GM21381 (cell line): Measurements from ENCODE around the gene NECAB3.
"Not testable (repeated sequence)": the region's sequence is repeated elsewhere in the genome, so short reads cannot be mapped to it uniquely, and the experiment has no call there.

ENCODE experiments used
- ATAC-seq: cut with Tn5 transposase; IDR thresholded peaks from one replicate; pipeline ENCODE4 v1.9.1; 2021; ENCODE audit warnings: mild to moderate bottlenecking, moderate library complexity; ENCODE audit not compliant: unreplicated experiment

The NECAB3 gene

DNA sequence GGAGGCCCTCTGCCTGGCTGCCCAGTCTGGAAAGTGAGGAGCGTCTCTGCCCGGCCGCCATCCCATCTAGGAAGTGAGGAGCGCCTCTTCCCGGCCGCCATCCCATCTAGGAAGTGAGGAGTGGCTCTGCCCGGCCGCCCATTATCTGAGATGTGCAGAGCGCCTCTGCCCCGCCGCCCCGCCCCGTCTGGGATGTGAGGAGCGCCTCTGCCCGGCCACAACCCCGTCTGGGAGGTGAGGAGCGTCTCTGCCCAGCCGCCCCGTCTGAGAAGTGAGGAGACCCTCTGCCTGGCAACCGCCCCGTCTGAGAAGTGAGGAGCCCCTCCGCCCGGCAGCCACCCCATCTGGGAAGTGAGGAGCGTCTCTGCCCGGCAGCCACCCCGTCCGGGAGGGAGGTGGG, 24.7 kb upstream of the NECAB3 start:
- not testable (repeated sequence) for ATAC-seq

DNA sequence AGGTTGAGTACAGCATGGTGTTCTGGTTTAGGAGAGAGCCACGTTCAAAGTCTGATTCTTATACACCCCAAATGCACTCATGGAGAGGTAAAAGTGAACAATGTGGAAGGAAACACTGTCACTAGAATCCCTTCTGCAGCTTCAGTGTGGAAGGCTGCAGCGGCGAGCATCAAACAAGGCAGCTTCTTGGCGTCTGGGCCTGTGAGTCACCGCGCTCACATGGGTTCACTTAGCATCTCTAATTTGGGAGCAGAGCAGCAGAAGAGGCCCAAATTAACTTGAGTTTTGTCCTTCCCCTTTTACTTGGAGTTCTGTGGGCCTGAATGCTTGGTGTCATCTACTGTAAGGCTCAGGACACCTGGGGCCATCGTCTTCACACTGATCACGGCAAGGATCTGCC, 22.9 kb upstream of the NECAB3 start:
- no peak for ATAC-seq

DNA sequence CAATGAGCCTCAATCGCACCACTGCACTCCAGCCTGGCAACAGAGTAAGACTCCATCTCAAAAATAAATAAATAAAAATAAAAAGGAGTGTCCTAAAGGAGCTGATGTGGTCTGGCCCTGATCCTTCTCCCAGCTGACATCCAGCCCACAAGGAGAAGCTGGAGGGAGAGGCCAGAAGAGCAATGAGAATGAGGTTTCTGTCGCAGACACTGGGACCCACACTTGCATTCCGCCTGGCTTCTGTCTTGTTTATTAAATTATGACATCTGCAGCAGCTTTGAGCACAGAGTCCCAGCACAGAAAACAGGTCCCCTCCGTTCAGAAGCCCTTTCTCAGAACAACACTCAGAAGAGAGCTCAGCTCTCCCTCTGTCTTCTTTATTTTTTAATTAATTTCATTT, 22.2 kb upstream of the NECAB3 start:
- no peak for ATAC-seq

DNA sequence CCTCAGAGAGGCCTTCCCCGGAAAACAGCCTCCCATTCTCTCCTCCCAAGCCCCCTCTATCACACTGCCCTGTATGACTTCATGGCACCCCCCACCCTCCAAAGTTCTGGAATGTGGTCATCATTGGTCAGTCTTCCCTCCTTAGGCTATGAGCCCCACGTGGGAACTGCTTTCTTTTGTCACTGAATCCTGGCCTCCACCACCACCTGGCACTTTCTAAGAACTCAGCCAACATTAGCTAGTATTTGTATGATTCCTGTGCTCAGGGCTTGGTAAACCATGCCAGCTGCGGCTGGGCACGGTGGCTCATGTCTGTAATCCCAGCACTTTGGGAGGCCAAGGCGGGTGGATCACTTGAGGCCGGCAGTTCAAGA, 20.4 kb upstream of the NECAB3 start:
- ATAC-seq: no peak

DNA sequence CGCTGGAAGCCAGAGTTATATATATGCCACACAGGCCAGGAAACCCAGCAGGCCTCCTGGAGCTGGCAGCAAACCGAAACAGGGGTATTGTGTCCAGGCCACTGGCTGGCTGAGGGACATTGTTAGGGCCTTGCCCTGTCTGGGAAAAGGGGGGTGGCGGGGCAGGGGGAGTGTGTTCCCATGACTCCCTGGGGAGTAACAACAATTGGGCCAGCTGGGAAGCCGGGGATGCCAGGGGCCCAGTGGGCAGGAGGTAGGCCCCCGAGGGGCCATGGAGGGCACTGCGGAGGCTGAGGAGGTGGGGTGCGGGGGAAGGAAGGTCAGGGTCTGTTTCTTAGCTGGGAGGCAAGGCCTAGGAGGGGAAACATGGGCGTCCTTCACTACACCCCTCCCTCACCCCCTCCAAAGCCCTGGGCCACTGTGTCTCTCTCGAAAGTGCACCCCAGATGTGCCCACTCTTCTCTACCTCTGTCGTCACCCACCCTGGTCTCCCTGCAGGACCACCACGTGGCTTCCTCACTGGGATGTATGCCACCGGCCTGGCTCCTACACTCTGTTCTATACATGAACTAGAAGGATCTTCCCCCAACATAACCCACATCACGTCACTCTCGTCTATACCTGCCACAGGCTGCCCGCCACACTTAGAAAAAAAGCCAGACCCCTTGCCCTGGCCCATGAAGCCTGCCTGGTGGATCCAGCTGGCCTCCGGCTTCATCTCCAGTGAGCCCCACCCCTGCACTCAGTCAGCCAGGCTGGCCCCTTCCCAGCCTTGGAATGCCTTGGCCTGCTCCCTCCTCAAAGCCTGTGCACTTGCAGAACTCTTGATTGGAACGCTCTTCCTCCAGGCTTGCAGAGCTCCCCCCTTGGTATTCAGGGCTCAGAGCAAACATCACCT, 19.8 kb upstream of the NECAB3 start:
- no peak for ATAC-seq

DNA sequence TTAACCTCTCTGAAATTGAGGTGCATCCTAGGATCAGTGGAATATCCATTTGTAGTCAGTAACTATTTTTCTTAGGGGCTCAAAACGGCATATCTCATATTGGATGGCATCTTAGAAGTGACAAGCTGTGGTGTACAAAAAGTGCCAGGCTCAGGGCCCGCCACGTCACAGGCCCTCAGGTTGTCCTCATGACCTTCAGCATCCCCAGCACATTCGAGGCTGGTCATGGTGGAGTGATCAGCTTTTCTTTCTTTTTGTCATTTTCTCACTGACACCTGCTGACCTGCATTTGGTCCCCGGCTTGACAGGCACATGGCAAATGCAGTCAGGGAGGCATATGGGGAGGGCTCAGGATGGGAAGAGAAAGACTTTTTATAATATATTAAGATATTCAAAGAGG, 19.1 kb upstream of the NECAB3 start:
- ATAC-seq: no peak

DNA sequence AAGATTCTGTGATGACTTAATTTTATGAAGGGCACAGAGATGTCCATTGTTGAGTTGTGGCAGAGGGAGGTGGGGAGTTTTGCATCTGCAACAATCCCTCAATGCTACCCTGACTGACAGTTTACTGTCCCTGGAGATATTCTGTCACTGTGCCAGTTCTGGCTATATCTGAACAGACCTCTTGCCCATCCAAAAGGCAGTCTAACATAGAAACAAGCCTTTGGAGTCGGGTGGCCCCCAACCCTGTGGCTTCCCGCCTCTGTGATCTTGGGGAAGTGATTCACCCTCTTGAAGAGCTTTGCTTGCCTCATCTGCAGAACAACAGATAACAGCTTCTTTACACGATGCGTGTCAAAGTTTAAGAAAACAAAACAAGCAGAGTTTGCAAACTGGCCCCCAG, 15.7 kb upstream of the NECAB3 start:
- no peak for ATAC-seq

DNA sequence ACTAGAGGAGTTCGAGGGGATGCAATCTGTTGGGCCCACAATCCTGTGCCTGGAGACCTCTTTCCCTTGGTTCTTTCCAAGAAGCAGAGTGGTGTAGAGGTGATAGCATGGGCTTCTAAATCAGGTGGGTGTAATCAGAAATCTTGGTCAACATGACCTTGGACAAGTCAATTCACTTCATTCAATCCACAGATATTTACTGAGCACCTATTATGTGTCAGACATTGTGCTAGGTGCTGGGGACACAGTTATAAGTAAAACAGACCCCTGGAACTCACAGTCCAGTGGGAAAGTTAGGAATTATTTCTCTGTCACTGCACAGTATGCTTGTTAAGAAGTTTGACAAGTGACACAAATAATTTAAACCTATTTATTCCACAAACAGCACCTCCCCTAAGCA, 15.3 kb upstream of the NECAB3 start:
- no peak for ATAC-seq

DNA sequence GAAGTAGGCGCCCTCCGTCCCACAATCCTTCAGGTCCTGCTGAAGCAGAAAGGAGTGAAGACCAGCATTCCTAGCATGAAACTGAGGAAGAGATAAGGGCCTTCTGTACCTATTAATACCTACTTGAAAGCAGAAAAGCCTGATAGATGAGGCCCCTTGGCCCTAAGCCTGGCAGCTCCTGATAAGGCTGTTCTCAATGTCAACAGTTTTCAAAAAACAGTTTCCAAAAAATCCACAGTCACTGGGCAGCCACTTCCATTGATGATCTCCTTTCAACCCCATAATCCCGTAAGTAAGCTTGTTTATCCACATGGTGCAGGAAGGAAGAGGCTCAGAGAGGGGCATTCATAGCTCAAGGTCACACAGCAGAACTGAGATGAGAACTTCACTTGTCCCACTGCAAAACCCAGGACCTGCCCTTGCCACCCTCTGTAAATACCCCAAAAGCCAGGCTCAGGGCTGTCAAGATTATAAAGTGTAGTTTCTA, 14.8 kb upstream of the NECAB3 start:
- ATAC-seq: no peak

DNA sequence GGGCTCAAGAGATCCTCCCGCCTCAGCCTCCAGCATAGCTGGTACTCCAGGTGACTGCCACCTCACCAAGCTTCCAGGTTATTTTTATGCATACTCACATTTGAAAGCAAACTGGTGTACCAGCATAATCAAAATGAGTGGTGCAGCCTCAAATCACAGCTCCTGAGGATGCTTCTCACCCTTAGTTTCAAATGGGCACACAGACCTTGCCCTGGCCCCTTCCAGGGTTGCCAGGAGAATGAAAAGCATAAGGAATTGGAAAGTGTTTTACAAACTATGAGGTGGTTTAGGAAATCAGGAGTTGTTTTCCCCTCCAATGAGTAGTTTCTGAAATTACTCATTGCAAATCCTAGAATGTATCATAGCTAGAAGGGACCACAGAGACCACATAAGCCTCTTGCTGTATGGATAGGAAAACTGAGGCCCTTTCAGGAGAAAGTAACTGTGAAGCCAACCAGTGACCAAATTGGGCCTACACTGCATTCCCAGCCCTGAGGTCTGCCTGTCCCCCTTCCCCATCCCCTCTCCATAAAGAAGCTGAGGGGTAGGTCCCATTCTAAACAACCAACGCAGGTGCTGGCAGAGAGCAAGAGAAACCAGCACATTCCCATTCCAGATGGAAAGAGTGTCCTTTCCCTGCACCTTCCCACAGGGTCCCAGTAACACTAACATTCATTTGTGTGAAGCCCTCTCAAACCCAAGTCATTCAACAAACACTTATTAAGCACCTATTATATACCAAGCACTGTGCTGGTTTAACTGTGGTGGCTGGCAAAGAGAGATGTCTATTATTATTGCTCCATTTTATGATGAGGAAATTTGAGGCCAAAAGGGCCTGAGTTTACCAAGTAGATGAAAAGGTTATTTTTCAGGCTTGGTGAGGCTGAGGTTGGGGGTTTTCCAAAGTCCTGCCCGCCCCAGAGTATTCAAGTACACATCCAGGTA, 14.0 kb upstream of the NECAB3 start:
- ATAC-seq: no peak

DNA sequence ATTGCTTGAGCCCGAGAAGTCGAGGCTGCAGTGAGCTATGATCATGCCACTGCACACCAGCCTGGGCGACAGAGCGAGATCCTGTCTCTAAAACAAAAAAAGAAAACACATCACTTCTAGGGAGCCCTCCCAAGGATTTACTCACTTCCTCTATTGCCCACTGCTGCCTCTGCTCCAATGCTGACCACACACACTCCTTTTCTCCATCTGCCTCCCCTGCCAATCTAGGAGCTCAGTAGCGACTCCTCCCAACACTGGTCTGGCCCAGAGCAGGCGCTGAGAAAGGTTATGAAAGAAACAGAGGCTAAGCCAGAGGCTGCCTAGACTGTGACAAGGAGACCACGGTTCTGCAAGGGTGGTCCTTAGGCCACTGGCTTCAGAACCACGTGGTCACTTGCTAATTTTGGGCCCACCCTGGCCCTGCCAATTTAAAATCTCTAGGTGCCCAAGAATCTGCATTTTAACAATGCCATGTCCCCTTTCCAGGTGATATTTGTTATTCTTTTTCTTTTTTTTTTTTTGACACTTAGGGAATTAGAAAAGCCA, 13.2 kb upstream of the NECAB3 start:
- no peak for ATAC-seq

DNA sequence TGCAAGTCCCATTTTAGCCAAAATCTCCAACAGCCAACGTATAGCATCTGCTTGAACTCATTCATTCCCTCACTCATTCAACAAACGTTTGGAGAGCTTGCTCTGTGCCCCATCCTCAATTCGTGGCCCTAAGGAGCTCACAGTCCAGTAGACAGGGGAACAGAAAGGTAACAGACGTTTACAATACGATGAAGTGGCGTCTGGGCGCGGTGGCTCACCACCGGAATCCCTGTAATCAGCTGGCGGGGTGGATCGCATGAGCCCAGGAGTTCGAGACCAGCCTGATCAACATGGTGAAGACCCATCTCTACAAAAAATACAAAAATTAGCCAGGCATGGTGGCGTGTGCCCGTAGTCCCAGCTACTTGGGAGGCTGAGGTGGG, 12.7 kb upstream of the NECAB3 start:
- no peak for ATAC-seq

DNA sequence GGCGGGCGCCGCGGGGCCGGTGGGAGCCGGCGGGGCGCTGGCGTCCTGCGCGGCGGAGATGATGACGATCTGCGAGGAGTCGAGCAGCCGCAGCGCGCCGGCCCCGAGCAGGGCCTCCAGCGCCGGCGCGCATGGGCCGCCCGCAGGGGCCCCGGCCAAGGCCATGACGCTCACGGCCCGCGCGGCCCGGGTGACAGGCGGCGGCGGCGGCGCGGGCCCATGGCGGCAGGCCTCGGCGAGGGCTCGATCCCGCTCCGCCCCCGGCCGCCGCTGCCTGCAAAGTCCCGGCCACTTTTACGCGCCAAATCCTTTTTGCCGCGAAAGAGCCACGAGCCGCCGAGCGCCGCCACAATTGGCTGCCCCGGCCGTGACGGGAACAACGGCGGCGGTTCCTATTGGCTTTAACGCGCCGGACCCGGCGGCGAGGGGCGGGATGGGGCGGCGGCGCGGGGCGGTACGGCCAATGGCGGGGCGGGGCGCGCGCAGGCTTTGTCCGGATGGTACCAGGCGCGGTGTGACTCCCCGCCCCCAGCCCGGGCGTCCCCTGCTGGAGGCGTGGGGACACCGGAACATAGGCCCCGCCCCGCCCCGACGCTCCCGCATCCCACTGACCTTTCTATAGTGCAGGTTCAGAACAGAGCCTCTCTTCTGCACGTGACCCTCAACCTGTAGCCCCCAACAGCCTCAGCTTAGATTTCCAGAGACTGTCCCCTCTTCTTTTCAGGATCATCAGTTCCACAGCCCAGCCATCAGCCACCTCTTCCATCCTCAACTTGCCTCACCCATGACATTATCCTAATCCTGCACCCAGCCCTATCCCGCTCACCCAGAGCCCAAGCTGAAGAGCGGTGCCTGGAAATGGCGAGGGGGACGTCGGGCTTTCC, 12.1 kb upstream of the NECAB3 start, which contains the start of gene E2F1:
Gene E2F1 (minus strand): TSS at position 286 of the 884 bp plus-strand sequence. CDS start 121 bp downstream, at position 165.
- ATAC-seq: peak; percentile 79

DNA sequence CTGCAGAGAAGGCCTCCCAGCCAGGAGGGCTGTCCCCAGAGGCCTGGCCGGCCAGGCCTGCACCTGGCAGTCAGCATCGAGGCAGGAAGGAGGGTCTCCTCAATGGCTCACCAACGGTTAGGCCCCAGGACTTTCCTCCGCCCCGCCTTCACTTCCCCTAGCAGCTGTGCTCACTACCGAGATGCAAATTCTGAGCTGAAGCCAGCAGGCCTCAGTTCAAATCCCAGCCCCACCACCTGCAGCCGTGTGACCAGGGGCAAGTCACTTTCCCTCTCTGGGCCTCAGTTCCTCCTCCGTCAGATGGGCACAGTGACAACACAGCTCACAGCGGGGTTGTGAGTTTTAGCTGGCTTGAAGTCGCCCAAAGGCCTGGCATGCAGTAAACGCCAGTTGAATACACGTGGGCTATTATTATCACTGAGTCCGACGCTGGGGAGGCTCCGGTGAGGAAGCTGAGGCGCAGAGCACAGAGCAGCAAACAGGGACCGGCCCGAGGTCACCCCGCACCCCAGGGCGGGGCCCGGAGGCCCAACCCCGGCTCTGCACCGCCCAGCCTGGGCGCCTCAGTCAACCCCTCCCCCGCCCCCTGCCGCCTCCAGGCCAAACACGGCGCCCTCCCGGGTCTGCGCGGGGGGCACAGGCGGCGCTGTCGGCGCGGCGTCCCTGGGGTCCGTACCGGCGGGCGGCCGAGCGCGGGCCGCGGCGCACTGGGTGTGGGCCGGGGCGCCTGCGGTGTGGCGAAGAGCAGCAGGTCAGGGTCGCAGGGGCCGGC, 11.3 kb upstream of the NECAB3 start:
- ATAC-seq: peak; percentile 33

DNA sequence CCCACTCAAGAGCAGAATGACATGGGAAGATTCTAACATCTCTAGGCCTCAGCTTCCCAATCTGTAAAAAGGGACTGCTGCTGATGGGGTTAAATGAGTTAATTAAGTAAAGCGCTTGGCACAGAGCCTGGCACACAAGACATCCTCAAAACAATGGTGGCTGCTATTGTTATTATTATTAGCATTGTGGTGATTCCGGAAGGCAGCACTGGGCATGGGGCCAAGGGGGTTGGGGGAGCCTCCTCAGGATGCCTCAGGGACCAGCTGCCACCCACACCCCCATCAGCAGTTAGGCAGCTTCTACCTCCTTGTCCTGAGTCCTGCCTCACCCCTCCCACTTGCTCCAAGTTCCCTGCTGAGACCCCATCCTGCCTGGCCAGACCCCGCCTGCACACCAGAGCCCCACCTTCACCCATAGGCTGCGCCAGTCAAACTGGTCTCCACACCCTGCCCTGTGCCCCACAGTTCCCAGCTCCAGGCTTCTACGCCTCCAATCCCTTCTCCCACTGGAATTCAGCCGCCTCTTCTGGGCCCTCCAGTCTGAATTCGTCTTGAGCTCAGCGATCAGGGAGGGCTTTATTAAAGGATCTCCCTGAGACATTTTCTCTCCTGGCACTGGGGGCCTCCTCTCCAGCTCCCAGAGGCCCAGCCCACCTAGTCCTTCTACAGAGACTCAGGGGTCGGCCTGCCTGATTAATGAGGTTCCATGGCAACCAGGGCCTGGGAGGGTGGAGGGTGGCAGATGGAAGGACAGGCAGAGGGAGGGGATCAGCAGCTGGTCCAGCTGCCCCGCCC, 10.5 kb upstream of the NECAB3 start:
- ATAC-seq: no peak

DNA sequence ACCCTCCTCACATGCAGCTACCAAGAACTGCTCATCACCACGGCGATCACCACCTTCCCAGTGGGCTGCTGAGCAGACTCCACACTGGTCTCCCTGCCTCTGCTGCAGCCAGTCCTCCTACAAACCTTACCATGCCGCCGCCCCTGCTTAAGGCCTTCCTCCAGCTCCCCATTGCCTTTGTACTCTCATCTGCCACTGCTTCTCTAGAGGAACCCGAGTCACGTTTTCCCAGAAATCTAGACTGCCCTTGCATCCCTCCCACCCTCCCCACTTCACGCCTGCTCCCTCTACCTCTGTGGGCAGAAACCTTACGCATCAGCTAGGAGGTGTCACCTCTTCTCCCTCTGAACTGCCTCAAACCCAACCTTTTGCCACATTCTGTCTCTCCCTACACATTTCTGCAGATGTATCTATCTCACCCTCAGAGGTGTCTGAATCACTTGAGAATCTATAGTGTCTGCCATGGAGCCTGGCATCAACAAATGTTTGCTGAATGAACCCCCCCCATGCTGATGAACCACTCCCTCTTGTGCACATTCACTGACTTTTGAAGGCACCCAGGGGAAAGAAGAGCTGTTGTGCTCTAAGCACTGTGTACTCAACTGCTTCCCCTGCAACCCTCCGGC, 7.6 kb upstream of the NECAB3 start:
- ATAC-seq: no peak

DNA sequence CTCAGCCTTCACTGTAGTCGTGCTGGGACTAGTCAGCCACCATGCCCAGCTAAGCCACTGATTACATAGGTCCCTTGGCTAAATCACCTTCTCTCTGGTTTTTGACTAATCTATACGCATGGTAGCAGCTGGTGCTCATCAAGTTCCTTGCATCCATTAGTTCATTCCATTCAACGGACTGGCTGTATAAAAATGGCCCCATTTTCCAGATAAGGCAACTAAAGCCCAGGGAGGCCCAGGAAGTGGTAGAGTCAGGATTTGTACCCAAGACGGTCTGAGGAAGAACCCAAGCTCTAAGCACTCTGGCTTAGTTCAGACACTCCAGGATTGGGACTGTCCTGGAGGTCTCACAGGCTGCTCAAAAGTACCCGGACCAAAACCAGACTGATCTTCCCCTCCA, 7.1 kb upstream of the NECAB3 start:
- no peak for ATAC-seq

DNA sequence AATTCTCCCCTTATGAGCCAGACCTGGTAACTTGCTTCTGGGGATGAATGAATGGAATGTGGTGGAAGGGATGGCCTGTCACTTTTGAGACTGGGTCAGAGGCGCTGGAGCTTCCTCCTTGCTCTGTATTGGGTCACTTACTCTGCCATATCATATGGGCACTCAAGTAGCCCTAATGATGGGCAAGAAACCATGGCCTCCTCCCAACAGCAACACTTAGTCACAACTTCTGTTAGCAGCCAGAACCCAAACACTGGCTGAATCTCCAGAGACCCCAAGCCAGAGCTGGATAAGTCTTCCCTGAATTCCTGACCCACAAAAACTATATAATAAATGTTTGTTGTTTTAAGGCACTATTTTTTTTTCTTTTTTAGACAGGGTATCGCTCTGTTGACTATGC, 6.5 kb upstream of the NECAB3 start:
- no peak for ATAC-seq
